GM04503 (cell line): Measurements from ENCODE around the gene EVPL.

ENCODE experiments used
- DNase-seq: peaks from one replicate; pipeline ENCODE4 v3.0.0-alpha.2; 2012; ENCODE audit warnings: low read depth

EVPL gene

GRCh38 chr17:76017481-76018339, 9.4 kb downstream of the EVPL start:
- no peak for DNase-seq

- no peak for DNase-seq
Measured at GRCh38 chr17:76014925-76015261, 12.2 kb downstream of the EVPL start.

- DNase-seq = no peak
Measured at GRCh38 chr17:76014100-76014924, 12.8 kb downstream of the EVPL start.

GRCh38 chr17:76013377-76013932, 13.7 kb downstream of the EVPL start:
- DNase-seq = no peak

DNA sequence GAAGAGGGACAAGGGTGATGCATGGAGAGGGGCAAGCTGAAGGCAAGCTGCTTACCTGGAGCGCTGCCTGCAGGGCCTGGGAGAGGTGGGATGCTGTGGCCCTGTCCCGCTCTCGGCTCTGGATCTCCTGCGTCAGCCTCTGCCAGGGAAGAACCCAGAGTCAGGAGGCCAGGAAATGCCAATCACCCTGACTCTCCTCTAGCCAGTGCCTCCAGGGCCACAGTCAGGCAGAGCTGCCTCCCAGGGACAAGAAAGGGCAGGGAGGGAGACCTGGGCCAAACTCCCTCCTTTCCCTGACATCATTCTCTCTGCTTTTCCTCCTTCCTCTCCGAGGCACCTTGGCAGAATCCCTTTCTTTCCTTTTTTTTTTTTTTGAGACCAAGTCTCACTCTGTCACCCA, 15.2 kb downstream of the EVPL start:
- no peak for DNase-seq

DNA sequence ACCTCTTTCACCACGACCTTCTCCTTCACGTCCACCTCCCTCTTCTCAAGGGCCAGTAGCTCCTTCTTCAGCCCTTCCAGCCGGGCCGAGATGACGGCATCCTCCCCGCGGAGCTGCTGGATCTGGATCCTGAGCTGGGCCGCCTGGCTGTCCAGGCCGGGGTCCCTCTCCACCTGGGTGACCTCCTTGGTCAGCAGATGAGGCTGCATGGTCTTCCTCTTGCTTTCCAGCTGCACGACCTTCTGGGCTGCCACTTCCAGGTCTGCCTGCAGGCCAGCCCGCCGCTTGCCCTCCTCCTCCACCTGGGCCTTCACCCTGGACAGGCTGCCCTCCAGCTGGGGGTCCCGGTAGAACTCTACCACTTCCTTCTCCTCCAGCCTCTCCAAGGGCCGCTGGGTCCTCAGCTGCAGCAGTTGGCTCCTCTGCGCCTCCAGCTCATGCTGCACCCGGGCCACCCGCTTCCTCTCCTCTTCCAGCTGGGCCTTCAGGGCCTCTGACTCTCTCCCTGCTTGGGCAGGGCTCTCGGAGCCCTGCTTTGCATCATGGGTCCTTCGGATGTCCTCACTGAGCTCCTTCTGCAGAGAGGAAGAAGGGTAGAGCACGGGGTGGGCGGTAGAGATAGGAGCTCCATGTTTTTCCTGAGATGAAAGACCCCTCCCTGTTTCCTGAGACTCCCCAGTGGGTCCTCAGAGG, 17.0 kb downstream of the EVPL start:
- DNase-seq = no peak

- DNase-seq = no peak
Measured at GRCh38 chr17:76009447-76009846, 17.7 kb downstream of the EVPL start.

DNA sequence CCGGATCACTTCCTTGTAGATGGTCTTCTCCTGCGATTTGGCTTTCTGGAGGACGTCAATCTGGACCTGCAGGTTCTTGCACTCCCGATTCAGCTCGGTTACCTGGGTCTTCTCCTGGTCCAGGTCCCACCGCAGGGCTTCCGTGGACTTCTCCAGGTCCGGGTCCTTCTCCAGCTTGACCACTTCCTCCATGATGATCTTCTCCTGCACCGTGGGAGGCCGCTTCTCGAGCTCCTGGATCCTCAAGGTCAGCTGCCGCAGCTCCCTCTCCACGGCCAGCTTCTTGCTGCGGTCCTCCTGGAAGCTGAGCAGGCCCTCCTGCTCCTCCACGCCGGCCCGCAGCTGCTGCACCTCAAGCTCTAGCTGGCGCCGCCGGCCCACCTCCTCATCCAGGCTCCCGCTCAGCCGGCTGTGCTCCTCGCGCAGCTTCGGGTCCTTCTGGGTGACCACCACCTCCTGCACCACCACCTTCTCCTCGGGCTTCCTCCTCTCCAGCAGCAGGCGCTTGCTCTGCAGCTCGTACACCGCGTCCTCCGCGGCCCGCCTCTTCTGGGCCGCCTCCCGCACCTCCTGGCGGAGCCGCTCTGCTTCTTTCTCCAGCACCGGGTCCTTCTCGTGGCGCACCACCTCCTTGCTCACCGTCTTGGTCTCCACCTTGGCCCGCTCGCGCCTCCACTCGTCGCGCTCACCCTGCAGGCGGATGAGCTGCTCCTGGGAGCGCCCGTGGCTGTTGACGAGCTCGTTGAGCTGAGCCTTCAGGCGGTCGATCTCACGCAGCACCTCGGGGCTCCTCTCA, 18.3 kb downstream of the EVPL start:
- no peak for DNase-seq

DNA sequence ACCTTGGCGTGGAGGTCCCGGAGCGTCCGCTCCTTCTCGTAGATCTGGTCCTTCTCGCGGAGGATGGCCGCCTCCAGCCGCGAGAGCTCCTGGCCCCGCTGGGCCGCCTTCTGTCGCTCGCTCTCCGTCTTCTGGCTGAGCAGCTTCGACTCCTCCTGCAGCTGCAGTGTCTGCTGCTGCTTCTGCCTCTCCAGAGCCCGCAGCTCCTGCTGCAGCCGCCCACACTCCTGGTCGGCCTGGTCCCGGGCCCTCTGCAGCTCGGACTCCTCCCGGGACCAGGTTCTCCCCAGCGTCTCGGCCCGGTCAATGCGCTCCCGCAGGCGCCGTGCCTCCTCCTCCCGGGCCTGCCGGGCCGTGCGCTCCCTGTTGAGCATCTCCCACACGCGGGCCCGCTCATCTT, 18.9 kb downstream of the EVPL start:
- DNase-seq = no peak

GRCh38 chr17:76007850-76008165, 19.3 kb downstream of the EVPL start:
- no peak for DNase-seq

GRCh38 chr17:76007131-76007849, 19.8 kb downstream of the EVPL start:
- no peak for DNase-seq

DNA sequence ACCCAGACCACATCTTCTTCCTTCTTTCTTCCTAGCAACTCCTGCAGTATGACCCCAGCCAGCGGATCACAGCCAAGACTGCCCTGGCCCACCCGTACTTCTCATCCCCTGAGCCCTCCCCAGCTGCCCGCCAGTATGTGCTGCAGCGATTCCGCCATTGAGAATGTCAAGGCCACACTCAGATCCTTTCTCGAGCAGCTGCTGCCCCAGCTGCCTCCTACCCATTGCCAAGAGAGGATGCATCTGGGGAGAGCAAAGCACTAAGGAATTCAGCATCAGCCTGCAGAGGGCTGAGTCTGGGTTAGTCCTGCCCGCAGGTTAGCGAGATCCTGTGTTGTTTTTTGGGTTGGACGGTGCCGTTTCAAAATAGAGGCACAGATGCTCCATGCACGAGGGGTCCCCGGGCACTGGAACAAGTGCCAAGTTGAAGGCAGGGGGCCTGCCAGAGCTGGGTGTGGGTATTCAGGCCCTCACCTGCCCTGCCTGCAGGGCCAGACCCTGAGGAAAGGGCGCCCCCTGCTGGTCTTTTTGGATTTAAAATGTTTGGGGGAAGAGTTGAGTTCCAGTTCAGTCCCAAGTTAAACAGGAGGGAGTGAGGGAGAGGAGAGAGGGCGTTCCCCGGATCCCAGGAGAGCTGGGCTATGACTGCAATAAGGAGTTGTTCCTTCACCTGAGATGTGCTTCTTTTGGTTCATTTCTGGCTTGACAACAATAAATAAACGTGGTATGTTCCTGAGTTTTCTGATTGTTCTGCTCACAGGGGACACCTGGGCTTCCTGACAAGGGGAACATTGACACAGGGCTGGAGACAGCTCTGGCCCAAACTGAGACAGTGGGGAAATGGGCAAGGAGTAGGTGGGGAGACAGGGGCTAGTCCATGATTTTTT, 21.6 kb downstream of the EVPL start:
- DNase-seq = no peak

GRCh38 chr17:76004750-76005262, 22.3 kb downstream of the EVPL start:
- no peak for DNase-seq

DNA sequence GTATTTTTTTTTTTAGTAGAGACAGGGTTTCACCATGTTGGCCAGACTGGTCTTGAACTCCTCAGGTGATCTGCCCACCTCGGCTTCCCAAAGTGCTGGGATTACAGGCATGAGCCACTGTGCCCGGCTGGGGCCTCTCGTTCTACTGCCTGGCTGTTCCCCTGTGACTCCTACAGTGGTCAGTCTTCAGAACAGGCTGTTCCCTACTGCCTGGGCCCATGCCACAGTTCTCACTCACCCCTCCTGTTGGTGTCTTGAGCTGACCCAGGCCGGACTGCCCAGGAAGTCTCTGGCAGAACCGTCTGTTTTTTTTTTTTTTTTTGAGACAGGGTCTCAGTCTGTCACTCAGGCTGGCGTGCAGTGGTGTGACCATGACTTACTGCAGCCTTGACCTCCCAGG, 23.2 kb downstream of the EVPL start:
- DNase-seq = no peak

GRCh38 chr17:76002100-76002499, 25.0 kb downstream of the EVPL start:
- no peak for DNase-seq

DNA sequence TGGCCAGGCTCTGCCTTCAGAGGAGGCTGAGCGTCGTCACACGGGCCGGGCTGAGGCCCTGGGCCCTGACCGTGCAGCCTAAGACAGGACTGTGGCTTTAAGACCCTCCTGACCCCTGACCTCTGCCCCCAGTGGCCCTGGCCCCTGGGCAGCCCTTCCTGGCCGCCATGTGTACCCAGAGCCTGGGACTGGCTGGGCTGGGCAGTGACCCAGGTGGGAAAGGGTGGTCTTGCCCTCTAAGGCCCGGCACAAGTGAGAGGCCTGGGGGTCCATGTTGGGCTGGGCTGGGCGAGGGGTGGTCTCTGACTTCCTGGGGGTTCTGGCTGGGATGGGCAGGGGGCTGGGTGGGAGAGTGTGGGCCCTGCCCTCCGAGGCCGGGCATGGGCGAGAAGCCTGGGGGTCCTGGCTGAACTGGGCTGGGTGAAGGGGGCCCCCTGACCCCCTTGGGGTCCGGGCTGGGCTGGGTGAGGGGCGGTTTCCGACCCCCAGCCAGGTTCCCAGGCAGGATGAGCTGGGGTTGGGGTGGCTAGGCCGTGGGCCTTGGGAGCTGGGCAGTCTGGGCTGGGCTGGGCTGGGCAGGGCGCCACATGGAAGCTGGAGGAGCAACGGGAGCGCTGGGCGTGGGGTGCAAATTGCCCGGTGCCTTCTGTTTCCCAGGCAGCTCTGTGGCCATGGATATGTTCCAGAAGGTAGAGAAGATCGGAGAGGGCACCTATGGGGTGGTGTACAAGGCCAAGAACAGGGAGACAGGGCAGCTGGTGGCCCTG, 26.2 kb downstream of the EVPL start, which contains the start of gene CDK3:
Gene CDK3, plus strand, starts transcription at position 101 of the 767 bp plus-strand sequence. Its CDS starts 571 bp downstream, at position 672.
- DNase-seq = no peak

DNA sequence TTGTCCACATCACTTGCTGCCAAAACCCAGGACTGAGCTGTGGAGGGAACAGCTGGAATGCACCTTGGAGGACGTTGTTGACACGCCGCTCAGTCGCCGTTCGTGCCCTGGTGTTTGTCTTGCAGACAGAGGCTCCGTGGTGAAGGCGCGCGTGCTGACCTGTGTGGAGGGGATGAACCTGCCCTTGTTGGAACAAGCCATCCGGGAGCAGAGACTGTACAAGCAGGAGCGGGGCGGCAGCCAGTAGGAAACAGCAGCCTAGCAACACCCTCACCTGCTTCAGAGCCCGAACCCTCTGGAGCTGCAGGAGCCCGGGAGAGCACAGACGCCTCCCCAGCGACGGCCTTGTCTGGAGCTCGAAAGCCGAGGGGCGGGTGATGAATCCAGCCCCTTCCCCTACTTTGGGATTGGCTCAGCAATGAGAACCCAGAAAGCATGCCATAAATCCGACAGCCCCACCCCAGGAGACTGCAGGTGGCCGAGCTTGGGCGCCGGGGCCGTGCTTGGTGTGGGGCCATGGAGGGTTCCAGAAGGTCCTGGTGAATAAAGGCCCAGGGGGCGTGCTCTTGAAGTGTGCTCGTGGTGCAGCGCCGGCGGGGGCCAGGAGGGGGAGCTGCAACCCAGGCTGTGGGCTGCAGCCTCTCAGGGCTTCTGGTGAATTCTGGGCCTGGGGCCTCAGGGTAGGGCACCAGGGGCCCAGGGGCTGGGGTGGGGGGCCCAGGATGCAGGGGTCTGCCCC, 26.9 kb downstream of the EVPL start:
- DNase-seq = no peak

DNA sequence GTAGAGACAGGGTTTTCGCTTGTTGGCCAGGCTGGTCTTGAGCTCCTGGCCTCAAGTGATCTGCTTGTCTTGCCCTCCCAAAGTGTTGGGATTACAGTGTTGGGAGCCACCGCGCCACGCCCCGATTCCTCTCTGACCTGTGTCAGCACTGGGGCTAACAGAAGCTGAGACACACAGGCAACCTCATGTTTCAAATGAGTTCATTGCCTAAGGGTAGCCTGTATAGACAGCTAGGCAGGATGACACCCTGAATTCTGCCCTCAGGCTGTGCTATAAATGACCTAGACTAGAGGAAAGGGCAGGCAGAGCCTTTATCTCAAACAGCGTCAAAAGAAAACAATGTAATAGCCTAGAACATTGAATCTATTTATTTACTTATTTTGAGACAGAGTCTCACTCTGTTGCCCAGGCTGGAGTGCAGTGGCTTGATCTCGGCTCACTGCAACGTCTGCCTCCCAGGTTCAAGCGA, 28.7 kb downstream of the EVPL start:
- no peak for DNase-seq
